Activated CD4-positive, alpha-beta T cell treated with anti-CD3 and anti-CD28 coated beads, Interleukin-2, Interleukin-6, amounts not matched to agents 100 ng/mL and 50 ng/mL, durations not matched to agents 16 hours and 8 hours (primary cell): ENCODE measurements around the gene DDX4.
A peak's percentile ranks its signal among the peaks of the same experiment; 100 is the strongest.
"Not testable (repeated sequence)": the region's sequence is repeated elsewhere in the genome, so short reads cannot be mapped to it uniquely, and the experiment has no call there.

Experiments used
- DNase-seq: peaks from one replicate; pipeline ENCODE4 v3.0.0-alpha.2; 2020

DDX4 gene

GRCh38 chr5:55737793-55738192 lies at the start of gene DDX4:
DDX4 (plus strand) TSS chr5:55738061; CDS start chr5:55738964, 903 bp downstream.
- no peak for DNase-seq

- DNase-seq, result peak; percentile 30
Measured at GRCh38 chr5:55691265-55692105, 46.4 kb upstream of the DDX4 start.

GRCh38 chr5:55692106-55692417 lies 45.8 kb upstream of the DDX4 start:
- no peak for DNase-seq

DNA sequence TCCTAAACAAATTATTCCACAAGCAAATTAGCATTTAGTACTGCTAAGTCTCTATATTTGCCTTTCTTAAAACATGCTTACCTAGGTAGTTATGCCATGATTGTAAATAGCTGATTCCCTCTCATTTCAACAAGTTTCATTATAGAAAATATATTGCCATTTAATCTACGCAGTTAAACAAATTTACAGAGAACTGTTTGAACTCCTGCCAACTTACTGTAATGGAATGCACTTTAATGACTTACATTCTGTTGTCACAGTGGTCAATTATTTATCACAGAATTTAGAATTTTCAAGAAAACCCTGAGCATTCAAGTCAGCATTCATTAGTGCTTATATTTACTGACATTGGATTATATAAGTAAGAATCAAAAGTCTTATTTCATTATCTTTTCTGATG lies 45.4 kb upstream of the DDX4 start:
- DNase-seq, result no peak

DNA sequence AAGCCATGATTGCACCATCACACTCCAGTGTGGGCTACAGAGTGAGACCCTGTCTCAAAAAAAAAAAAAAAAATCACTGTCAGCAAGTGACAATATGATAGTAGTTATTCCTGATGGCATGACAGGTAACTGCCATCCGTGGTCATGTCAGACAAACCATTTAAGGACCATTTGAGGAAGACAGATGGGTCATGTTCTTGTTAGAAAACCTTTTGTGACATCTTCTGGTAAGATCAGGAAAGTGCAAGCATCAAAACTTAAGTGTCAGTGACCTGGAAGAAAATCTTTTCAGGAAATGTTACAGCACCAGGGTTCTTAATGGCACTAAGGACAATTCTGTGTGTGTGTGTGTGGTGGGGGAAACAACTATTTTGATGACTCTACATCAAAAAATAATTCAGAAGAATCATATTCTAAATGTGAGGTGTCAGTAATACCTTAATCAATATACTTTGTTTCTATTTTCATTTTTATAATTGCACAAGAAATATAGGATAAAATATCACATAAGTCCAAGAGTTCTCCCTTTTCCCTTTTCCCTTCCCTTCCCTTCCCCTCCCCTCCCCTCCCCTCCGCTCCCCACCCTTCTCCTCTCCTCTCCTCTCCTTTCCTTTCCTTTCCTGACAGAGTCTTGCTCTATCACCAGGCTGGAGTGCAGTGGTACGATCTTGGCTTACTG lies 43.6 kb upstream of the DDX4 start:
- peak; percentile 23 for DNase-seq

GRCh38 chr5:55696704-55697103 lies 41.2 kb upstream of the DDX4 start:
- not testable (repeated sequence) for DNase-seq

DNA sequence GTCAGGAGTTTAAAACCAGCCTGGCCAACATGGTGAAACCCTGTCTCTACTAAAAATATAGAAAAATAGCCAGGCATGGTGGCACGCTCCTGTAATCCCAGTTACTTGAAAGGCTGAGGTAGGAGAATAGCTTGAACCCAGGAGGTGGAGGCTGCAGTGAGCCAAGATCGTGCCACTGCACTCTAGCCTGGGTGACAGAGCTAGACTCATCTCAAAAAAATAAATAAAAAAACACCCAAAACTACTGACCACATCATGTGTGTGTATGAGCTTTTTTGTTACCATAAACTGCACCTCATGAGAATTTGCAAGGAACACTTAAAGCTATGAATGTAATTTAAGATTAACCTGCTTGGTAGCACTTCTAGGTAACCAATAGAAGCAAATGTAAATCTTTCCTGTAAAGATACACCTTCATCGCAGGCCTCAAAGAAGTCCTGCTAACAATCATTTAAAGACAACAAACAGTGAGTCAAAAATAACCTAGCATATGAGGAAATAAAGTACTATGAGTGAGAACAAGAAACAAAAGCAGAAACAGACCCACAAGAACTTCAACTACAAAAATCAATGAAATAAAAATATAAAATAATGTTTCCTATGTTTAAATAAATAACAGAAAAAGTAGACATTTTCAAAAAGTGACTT lies 38.7 kb upstream of the DDX4 start:
- peak; percentile 16 for DNase-seq

DNA sequence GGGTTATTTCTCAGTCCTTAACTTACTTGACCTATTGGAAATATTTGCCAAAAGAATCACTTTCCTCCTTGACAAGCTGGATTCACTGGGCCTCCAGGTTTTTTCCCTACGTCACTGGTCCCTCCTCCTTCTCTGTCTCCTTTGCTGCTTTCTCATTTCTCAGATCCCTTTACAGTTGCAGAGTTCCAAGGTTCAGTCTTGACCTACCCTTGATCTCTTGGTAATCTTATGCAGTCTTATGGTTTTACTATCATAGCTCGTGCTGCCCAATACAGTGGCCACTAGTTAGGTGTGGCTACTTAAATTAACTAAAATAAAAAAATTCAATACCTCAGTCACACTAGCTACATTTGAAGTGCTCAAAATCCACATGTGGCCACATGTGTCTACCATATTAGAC lies 37.1 kb upstream of the DDX4 start:
- DNase-seq, result no peak

DNA sequence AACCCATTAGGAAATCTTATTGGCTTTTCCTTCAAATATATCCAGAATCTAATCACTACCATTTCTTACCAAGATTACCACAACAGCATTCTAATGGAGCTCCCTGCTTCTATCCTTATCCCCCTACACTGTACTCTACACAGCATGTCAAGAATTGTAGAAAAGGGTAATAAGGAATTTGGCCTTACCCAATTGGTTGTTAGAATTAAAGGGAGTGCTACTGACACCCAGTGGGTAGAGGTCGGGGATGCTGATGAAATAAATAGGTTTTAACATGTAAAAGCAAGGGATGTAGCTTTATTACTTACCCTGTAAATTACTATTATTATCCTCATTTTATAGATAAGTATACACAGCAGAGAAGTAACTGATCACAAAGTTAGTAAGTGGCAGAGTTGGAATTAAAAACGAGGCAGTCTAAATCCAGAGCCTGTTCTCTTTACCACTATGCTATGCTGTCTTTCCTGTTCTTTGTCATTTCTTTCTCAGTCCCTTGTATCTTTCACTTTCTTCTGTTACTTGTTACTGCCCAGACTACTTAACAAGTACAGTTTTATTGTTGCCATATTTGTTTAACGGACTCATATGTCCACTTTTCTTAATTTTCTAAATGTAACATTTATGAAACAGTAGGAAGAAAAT lies 36.3 kb upstream of the DDX4 start:
- no peak for DNase-seq

DNA sequence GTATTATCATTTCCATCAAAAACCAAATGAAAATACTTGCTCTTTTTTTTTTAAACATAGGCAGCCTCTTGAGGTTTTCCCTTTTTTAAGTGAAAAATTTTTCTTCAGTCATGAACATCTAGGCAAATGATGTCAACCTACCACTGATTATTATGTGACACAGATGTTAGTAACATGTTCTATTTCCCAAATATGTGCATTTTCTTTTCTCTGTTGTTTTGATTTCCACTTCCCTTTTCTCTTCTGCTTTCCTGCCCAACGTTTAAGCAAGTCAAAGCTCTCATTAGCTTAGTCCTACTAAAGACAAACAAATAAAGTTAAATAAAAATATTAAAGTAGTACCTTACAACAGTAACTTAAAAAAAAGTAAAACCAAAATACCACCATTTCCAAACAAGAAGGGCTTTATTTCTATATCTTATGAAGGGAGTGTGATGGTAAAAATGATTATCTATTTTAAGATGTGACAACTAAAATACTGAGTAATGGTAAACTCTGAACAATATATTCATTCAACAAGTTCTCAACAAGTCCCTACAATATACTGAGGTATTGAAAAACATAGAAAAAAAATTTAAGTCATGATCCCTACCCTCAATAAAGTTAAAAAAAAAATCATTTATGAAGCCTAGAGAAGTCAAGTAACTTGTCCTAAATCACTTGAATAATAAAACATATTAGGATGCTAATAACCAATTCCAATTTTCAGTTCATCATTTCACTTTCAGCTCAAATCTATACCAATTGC lies 35.1 kb upstream of the DDX4 start:
- no peak for DNase-seq

DNA sequence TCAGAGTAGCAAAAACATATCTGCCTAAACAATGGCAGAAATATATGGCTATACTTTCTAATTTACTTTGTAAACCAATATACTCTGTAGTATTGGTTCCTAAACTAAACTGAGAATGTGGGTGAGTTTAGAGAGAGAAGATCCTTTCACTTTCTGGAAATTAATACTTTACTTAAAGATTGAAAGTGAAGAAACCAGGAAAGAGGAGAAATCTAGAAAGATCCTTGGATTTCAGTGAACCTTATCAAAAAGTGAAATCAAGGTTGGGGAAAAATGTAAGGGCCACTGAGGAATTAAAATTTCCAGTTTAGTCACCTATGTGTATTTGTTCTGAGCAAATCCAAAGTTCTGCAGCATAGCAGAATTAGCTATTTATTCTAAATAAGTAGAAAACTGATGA lies 31.6 kb upstream of the DDX4 start:
- no peak for DNase-seq

GRCh38 chr5:55708732-55709131 lies 29.1 kb upstream of the DDX4 start:
- DNase-seq, result peak; percentile 46

GRCh38 chr5:55711507-55712022 lies 26.3 kb upstream of the DDX4 start:
- no peak for DNase-seq

GRCh38 chr5:55712023-55712859 lies 25.6 kb upstream of the DDX4 start, which contains the start of gene SLC38A9:
SLC38A9 (minus strand) TSS chr5:55712324; CDS start chr5:55697958, 14,366 bp downstream.
- peak; percentile 96 for DNase-seq

- no peak for DNase-seq
Measured at GRCh38 chr5:55713871-55714270, 24.0 kb upstream of the DDX4 start.

DNA sequence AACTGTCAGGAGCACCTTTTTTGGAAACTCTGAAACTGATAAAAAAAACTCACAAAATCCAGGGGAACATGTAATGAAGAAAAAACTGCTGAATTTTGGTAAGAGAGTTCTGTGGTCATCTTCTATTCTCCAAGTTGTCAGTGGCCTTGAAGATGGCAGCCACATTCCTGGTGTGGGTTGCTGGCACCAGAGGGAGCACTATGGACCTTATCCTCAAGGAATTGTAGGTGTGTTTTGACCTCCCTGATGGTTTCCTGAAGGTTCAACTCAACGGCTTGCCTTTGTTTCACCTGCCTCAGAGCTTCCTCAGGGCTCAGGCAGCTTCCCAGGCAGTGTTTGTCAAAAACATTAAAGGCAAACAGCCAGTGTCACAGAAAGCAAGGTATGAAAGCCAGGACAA lies 23.5 kb upstream of the DDX4 start:
- DNase-seq, result no peak

GRCh38 chr5:55714749-55715148 lies 23.1 kb upstream of the DDX4 start:
- no peak for DNase-seq

DNA sequence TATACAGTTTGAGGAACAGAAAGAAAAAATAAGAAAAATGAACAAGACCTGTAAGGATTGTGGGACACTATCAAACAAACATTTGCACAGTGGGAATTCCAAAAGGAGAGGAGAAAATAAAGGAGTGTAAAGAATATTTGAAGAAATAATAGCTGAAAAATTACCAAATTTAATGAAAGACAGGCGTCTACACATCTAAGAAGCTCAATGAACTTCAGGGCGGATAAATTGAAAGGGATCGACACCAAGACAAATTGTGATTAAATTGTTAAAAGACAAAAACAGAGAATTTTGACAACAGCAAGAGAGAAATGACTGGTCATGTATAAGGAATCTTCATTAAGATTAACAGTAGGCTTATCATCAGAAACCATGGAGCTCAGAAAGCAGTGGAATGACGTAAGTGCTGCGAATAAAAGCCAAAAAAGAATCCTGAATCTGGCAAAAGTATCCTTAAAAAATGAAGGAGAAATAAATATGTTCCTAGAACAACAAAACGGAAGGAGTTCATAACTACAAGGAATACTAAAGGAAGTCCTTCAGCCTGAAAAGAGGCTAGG lies 22.3 kb upstream of the DDX4 start:
- no peak for DNase-seq

GRCh38 chr5:55719026-55719425 lies 18.8 kb upstream of the DDX4 start:
- DNase-seq, result not testable (repeated sequence)

DNA sequence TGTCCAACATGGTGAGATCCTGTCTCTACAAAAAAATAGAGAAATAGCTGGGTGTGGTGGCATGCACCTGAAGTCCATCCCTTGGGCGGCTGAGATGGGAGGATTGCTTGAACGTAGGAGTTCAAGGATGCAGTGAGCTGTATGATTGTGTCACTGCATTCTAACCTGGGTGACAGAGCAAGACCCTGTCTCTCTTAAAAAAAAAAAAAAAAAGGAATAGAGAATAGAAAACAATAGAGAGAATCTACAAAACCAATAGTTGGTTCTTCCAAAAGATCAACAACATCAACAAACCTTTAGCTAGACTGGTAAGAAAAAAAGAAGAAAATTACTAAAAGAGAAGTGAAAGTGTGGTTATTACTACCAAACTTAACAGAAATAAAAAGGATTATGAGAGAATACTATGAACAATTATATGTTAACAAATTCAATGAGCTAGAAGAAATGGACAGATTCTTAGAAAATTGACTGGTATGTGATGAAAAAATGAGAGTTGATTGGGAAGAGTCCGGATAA lies 17.6 kb upstream of the DDX4 start:
- DNase-seq, result no peak

GRCh38 chr5:55724281-55724680 lies 13.6 kb upstream of the DDX4 start:
- no peak for DNase-seq
